Stimulated activated CD4-positive, alpha-beta T cell treated with anti-CD3 and anti-CD28 coated beads, Interleukin-4, amount 100 ng/mL, for 48 hours (primary cell): ENCODE results near the gene TCF19.
"Not testable (repeated sequence)": the region's sequence is repeated elsewhere in the genome, so short reads cannot be mapped to it uniquely, and the experiment has no call there.

Experiments used
- DNase-seq, 2 donors: peaks; one replicate each; pipeline ENCODE4 v3.0.0-alpha.2; 2020; ENCODE audit warnings: low read depth in 2 of 2

TCF19 gene

GRCh38 chr6:31179896-31180295 lies 21.5 kb downstream of the TCF19 start:
- DNase-seq: no peak

GRCh38 chr6:31180500-31180899 lies 22.1 kb downstream of the TCF19 start:
- peak in 1 of 2 donors; percentile 78 for DNase-seq

- not testable (repeated sequence) for DNase-seq
Observed at GRCh38 chr6:31183287-31183686, 24.9 kb downstream of the TCF19 start.

DNA sequence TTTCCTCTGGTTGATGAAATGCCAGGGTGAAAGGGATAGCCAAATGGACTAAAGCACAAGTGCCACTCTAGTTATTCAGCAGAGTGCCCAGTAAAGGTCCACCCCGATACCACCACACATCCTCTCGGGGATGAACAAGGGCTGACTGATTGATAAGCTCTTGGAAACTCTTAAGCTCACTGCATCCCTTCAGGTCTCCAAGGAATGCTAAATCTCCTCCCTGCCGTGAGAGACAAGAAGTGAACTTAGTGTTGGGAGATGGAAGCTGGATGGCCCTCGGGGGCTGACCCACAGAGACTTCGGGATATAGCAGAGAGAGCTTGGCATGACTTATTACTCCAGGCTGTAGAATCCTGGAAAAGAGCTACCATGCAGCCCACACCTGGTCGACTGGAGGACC lies 25.5 kb downstream of the TCF19 start:
- not testable (repeated sequence) for DNase-seq

DNA sequence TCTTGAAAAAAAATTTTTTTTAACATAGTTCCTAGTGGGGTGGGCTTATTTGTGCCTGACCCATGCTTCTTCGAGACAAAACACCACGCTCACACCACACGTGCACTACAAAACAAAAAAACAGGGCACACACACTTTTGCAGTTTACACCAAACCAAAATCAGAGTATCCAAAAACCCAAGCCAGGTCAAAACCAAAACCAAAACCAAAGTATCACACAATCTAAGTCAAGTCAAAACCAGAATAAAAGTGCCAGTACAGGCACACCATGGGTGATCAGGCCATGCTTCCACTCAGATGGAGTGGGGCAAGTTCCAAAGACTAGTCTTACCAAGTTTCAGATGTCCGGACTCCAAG lies 27.3 kb downstream of the TCF19 start:
- not testable (repeated sequence) for DNase-seq

GRCh38 chr6:31186052-31186734 lies 27.8 kb downstream of the TCF19 start:
- DNase-seq: no peak

DNA sequence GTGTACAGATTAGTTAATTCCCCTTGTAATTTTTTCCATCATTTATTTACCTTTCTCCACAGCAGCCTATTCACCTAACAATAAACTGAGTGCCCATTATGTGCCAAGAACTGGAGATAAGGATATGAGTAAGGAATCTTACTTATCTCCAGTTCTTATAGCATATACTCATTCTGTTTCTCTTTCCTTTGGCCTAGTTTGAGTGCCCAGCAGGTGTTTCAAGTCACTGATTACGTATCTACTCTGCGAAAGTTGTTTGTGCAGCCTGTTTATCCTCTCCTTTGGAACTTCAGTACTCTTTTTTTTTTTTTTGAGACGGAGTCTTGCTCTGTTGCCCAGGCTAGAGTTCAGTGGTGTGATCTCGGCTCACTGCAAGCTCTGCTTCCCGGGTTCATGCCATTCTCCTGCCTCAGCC lies 29.4 kb downstream of the TCF19 start:
- DNase-seq: no peak

- not testable (repeated sequence) for DNase-seq
Observed at GRCh38 chr6:31189223-31189622, 30.8 kb downstream of the TCF19 start.

DNA sequence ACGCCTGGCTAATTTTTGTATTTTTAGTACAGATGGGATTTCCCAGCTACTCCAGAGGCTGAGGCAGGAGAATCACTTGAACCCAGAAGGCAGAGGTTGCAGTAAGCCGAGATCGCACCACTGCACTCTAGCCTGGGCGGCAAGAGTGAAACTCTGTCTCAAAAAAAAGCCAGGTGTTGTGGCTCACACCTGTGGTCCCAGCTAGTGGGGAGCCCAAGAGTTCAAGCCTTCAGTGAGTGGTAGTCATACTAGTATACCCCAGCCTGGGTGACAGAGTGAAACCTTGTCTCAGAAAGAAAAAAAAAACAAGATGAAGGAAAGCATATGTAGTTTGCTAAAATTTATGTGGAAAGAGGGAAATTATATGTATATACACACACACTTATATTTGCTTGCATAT lies 32.1 kb downstream of the TCF19 start:
- no peak for DNase-seq

DNA sequence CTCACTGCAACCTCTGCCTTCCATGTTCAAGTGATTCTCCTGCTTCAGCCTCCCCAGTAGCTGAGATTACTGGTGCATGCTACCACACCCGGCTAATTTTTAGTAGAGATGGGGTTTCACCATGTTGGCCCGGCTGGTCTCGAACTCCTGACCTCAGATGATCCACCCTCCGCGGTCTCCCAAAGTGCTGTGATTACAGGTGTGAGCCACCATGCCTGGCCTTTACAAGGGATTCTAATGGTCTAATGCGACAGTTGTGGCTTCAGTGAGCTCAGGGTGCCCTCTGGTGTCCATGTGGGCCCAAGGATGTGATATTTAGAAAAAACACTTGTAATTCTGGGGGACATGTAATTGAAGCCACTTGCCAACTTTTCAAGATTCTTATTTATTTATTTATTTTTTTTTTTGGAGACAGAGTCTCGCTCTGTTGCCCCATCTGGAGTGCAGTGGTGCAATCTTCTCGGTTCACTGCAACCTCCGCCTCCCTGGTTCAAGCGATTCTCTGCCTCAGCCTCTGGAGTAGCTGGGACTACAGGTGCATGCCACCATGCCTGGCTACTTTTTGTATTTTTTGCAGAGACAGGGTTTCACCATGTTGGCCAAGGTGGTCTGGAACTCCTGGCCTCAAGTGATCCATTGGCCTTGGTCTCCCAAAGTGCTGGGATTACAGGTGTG lies 34.2 kb downstream of the TCF19 start:
- DNase-seq: peak; percentile 38 to 46

DNA sequence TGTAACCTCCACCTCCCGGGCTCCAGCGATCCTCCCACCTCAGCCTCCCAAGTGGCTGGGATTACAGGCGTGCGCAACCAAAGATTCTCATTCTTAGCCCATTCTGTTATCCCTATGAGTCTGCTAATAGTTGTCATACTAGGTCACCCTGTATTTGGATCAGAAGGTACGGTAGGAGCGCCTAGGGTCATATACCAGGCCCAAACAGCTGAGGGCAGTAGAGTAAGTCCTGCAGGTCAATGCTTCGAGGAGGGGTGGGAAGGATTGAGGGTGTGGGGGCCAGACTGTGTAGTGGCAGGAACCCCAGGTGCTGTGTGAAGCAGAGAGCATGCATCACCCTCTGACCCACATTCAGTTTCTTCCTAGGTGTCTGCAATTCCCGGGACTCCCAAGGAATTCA lies 34.8 kb downstream of the TCF19 start:
- no peak for DNase-seq

- DNase-seq: no peak
Observed at GRCh38 chr6:31194061-31194834, 35.9 kb downstream of the TCF19 start.

DNA sequence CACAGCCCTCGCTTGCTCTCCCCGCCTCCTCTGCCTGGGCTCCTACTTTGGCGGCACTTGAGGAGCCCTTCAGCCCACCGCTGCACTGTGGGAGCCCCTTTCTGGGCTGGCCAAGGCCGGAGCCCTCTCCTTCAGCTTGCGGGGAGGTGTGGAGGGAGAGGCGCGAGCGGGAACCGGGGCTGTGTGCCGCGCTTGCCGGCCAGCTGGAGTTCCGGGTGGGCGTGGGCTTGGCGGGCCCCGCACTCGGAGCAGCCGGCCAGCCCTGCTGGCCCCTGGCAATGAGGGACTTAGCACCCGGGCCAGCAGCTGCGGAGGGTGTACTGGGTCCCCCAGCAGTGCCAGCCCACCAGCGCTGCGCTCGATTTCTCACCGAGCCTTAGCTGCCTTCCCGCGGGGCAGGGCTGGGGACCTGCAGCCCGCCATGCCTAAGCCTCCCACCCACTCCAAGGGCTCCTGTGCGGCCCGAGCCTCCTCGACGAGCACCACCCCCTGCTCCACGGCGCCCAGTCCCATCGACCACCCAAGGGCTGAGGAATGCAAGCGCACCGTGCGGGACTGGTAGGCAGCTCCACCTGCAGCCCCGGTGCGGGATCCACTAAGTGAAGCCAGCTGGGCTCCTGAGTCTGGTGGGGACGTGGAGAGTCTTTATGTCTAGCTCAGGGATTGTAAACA lies 37.1 kb downstream of the TCF19 start:
- DNase-seq: not testable (repeated sequence)

- not testable (repeated sequence) for DNase-seq
Observed at GRCh38 chr6:31196251-31197022, 38.0 kb downstream of the TCF19 start.

DNA sequence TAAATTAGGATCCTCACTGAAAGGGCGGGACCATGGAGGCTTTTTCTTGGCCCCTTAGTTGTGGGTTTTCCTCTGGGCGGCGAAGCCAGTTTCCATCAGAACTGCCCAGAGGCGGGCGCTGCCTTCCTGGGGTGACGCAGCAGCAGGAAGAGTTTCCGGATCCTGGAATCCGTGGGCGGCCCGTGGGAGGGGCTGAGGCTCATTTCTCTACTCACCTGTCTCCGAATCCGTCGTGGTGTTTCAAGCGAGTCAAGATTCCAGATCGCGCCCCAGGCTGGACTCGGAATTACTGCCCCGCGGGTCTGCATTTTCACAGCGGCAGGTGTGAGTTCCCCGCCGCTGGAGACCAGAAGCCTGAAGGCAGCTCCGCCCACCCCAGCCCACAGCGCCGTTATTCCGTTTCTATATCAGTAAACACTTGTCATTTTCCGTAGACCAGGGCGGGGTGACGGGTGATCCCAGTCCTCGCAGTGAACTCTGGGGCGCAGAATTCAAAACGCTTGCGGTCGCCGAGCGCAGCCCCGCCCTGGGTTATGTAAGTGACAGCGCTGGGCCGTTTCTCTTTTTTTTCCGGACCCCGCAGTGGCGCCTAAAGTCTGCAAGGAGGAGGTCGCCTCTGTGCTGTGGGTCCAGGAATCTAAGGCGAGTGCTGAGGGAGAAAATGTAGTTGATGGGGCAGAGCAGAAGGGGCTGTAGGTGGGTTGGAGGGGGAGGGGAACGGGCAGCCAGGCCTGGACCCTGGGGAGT lies 39.3 kb downstream of the TCF19 start:
- peak; percentile 85 to 91 for DNase-seq

DNA sequence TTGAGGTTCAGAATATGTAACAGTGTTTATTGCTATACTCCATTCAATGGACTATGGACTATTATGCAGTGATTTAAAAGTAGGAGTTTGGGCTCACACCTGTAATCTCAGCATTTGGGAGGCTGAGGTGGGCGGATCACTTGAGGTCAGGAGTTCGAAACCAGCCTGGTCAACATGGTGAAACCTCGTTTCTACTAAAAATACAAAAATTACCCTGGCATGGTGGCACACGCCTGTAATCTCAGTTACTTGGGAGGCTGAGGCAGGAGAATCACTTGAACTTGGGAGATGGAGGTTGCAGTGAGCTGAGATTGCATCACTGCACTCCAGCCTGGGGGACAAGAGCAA lies 40.7 kb downstream of the TCF19 start:
- not testable (repeated sequence) for DNase-seq

DNA sequence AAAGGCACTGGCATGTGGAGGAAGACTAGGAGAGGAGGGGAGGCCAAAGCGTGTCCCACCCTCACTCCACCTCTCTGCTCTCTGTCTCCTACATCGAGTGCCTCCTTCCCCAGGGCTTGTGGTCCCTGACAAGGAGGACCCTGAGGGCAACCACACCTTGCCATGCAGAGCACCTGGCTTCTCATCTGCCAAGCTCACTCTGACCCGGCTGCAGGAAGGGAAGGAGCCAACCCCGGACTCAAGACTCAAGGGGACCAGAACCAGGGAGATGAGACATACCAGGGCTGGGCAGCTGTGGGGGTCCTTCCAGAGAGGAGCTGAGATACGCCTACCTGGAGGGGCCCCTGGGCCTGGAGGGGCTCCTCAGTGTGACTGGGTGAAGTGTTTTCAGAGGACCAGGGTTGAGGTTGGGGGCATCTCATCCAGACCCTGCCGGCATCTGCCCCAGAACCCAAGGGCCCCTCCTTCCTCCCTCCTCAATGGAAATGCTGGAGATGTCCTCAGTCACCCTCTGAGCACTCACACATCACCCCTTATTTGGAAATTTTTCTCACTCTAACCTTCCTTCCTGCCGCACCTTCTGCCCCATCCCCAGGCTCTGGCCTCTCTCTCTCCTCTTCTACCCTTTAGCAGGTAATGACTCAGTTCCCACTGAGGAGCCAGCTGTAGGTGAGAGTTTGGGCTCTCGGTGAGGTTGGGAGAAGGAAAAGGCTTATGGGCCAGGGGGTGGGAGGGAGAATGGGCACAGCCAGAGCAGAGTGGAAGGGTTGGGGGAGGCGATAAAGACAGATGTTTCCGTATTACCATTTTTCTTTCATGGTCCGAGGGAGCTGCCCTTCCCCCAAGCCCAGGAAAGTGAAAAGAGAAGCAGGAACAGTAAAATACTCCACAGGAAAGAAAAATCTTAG lies 44.1 kb downstream of the TCF19 start:
- no peak for DNase-seq

GRCh38 chr6:31203345-31203979 lies 45.1 kb downstream of the TCF19 start:
- DNase-seq: peak in 1 of 2 donors; percentile 57

- no peak for DNase-seq
Observed at GRCh38 chr6:31204751-31205145, 46.4 kb downstream of the TCF19 start.
